ENCODE results near the gene PLEKHJ1.
"Not testable (repeated sequence)": the region's sequence is repeated elsewhere in the genome, so short reads cannot be mapped to it uniquely, and the experiment has no call there.

The PLEKHJ1 gene

DNA sequence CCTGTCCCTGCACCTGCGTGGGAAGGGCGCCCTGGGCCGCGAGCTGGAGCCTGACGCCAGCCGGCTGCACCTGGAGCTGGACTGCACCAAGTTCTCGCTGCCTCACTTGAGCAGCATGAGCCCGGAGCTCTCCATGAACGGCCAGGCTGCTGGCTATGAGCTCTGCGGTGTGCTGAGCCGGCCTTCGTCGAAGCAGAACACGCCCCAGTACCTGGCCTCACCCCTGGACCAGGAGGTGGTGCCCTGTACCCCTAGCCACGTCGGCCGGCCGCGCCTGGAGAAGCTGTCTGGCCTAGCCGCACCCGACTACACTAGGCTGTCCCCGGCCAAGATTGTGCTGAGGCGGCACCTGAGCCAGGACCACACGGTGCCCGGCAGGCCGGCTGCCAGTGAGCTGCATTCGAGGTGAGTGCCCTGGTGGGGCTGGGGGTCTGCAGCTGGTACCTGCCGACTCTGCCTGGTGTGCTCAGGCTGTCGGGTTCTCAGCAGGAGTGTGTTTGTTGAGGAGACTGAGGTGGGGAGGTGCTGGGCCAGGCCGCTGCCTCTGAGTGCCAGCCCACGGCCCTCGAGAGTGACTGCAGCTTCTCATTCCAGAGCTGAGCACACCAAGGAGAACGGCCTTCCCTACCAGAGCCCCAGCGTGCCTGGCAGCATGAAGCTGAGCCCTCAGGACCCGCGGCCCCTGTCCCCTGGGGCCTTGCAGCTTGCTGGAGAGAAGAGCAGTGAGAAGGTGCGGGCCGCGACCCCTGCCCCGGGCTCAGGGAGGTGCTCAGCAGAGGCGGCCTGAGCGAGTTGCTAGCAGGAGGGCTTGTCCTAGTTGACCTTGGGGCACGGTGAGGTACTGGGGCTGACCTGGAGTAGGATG, 19.5 kb downstream of the PLEKHJ1 start:
- DNase-seq, result no peak

- no peak for DNase-seq
Observed at GRCh38 chr19:2215281-2215751, 20.8 kb downstream of the PLEKHJ1 start.

GRCh38 chr19:2214251-2214650, 21.9 kb downstream of the PLEKHJ1 start:
- peak; percentile 64 for DNase-seq

- DNase-seq, result peak; percentile 86
Observed at GRCh38 chr19:2213799-2214198, 22.3 kb downstream of the PLEKHJ1 start.

DNA sequence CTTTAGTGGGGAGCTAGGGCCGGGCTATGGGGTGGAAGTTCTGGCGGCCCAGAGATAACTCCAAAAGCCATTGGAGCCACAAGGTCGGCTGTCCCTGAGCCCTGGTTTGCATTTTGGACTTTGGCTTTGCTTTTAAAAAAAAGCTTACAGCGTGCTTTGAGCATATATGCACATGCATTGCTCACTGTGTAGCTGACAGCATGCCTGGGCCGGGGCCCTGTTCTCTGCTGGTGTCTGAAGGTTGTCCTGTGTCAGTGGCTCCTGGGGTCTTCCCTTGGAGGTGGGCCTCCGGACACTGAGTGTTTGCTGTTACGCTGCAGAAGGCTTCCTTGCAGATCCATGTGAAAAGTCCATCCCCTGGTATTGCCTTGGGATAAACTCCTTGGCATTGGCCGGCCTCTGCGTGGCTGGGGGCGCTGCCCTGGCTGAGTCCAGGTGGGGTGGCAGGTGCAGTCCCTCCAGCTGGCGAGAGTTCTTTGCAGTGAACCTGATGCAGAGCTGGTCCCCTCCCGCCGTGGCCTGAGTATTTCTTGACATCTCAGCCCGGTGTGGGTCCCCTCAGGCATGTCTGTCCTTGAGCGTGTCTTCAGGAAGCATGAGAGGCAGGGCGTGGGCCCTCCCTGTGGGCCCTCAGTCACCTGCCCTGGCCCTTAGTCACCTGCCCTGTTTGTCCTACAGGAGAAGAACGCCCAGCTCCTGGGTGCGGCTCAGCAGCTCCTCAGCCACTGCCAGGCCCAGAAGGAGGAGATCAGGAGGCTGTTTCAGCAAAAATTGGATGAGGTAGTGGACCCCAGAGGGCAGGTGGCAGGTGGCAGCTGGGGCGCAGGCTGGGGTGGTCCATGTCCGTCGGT, 23.0 kb downstream of the PLEKHJ1 start:
- no peak for DNase-seq

GRCh38 chr19:2210987-2211740, 25.0 kb downstream of the PLEKHJ1 start:
- DNase-seq, result no peak

DNA sequence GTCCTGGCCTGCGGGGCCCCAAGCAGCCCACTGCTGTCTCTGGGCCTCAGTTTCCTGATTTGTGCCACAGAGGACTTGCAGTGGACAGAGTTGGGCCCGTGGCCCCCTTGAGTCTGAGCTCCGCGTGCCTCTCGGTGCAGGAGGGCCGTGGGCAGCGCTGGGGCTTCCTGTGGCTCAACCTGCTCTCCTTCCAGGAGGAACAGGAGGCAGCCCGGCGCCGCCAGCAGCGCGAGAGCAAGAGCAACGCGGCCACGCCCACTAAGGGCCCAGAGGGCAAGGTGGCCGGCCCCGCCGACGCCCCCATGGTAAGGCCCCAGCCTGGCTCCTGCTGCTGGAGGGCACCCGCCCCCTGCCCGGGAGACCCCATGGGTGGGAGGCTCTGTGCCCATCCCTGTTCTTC, 25.9 kb downstream of the PLEKHJ1 start:
- DNase-seq, result no peak

DNA sequence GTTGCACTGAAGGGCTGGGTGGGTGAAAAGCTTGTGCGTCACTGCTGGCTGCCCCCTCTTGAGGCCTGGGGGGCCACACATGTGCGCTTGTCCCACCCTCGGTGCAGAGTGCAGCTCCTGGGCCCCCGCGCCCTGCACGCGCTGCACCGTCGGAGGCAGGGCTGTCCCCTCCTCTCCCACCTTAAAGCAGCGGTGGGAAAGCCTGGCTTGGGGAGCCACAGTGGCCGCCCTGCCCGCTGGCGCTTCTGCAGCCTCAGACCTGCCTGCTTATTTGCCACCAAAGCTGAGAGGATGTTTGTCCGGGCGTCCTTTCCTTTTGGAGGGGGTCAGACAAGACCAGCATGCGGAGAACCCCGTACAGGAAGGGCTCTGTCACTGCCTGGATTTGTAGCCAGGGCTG, 26.7 kb downstream of the PLEKHJ1 start:
- DNase-seq, result no peak

GRCh38 chr19:2208975-2209374, 27.2 kb downstream of the PLEKHJ1 start:
- no peak for DNase-seq

GRCh38 chr19:2207991-2208860, 27.9 kb downstream of the PLEKHJ1 start:
- DNase-seq, result peak; percentile 77

DNA sequence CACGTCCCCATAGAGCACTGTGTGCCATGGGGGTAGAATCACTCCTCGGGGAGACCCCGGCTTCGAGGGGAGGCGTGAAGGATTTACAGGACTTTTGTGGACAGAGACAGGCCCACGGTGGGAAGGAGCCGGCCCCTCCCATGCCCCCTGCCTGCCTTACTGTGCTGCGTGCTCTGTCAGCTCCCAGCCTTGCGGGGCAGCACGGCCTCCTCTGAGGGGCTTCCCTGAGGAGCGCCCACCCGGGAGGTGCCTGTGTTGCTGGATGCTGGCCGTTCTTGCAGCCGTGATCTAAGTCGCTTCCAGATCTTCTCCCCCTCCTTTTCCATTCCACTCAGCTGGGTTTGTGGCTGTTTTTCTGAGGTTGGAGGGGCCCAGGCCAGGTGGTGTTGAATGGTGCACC, 29.1 kb downstream of the PLEKHJ1 start:
- DNase-seq, result no peak

- no peak for DNase-seq
Observed at GRCh38 chr19:2202366-2202765, 33.8 kb downstream of the PLEKHJ1 start.

DNA sequence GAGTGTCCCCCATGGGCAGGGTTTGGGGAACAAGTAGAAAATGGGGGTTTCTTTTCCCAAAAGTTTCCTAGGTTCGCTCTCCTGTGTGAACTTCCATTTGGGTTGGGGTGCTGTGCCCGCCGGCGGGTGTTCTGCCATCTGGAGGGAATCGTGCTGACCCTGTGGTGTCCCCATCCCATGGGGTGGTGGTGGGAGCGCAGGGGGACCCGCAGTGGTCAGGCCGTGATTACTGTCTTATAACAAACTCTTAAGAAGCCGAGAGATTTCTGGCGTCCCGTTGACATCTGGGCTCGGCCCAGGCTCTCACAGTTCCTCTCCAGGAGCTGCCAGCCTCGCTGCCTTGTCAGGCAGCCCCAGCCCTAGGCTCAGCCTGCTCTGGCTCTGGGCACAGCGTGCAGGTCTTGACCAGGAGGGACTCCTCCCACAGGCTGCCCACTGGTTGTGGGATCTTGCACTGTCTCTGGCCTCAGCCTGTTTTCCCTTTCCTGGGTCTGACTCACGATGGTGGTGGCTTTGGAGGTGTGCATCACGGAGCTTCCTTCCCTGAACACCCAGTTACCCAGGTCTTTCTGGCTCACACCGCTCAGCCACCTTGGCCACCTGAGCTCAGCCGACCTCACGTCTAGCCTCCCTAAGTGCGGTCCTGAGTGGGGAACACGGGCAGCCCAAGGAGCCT, 34.5 kb downstream of the PLEKHJ1 start:
- no peak for DNase-seq

DNA sequence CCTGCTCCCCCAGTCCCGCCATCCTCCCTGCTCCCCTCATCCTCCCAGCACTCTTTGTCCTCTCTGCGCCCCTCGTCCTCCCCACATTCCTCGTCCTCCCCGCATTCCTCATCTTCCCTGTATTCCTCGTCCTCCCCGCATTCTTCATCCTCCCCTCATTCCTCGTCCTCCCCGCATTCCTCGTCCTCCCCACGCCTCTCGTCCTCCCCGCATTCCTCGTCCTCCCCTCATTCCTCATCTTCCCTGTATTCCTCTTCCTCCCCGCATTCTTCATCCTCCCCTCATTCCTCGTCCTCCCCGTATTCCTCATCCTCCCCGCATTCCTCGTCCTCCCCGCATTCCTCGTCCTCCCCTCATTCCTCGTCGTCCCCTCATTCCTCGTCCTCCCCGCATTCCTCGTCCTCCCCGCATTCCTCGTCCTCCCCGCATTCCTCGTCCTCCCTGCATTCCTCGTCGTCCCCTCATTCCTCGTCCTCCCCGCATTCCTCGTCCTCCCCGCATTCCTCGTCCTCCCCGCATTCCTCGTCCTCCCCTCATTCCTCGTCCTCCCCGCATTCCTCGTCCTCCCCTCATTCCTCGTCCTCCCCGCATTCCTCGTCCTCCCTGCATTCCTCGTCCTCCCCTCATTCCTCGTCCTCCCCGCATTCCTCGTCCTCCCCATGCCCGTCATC, 35.4 kb downstream of the PLEKHJ1 start:
- not testable (repeated sequence) for DNase-seq

GRCh38 chr19:2199861-2200623, 36.1 kb downstream of the PLEKHJ1 start:
- no peak for DNase-seq

GRCh38 chr19:2199215-2199614, 36.9 kb downstream of the PLEKHJ1 start:
- DNase-seq, result peak; percentile 52

GRCh38 chr19:2198317-2198716, 37.8 kb downstream of the PLEKHJ1 start:
- no peak for DNase-seq

DNA sequence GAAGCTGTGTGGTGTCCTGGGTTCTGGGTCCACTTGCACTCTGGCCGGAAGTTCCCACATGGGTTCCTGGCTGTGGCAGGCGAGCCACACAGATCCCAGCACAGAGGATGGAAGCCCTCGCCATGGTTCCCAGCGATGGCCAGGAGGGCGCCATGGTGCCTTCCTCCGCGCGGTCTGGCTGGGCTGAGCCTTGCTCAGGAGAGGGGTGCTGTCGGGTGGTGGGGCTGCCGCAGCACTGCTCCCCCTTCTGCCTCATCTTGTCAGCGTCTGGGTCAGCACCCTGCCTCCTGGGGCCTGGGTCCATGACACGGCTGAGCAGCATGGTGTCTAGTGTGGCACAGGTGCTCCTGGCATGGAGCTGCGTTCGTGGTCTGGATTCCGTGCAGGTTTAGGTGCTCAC, 38.9 kb downstream of the PLEKHJ1 start:
- DNase-seq, result no peak

DNA sequence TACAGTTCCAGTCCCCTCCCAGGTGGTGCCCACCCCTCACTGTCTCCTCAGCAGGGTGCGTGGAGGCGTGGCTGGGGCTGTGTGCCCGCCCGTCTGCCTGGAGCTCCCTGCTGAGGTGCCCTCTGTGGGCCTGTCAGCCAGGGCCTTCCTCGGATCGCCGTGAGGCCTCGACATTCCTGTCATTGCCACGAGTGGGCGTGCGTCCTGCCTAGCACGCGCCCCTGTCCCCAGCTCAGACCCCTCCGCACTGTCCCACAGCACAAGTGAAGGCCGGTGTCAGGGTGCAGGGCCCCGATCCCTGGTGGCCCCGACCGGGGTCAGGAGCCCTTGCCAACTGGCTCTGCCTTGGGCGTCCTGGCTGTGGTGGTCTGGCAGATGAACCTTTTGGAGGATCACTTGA, 40.2 kb downstream of the PLEKHJ1 start:
- DNase-seq, result no peak

GRCh38 chr19:2195361-2195760, 40.8 kb downstream of the PLEKHJ1 start:
- DNase-seq, result no peak
